CD4-positive, alpha-beta T cell treated with Interleukin-4 for 1 hour (primary cell): ENCODE results near the gene DLEC1.
A peak's percentile ranks its signal among the peaks of the same experiment; 100 is the strongest.
"Not testable (repeated sequence)": the region's sequence is repeated elsewhere in the genome, so short reads cannot be mapped to it uniquely, and the experiment has no call there.

Source experiments
- DNase-seq, 2 donors: peaks; one replicate each; pipeline ENCODE4 v3.0.0-alpha.2; 2020 to 2022

The DLEC1 gene

GRCh38 chr3:38020342-38020726 lies 18.7 kb upstream of the DLEC1 start:
- DNase-seq, result no peak

- DNase-seq, result no peak
Observed at GRCh38 chr3:38021196-38021595, 17.8 kb upstream of the DLEC1 start.

GRCh38 chr3:38022301-38022700 lies 16.7 kb upstream of the DLEC1 start:
- no peak for DNase-seq

GRCh38 chr3:38022896-38023709 lies 15.9 kb upstream of the DLEC1 start:
- DNase-seq, result no peak

GRCh38 chr3:38026856-38027255 lies 12.2 kb upstream of the DLEC1 start:
- no peak for DNase-seq

GRCh38 chr3:38027466-38028465 lies 11.2 kb upstream of the DLEC1 start:
- no peak for DNase-seq

- no peak for DNase-seq
Observed at GRCh38 chr3:38028621-38029361, 10.2 kb upstream of the DLEC1 start.

GRCh38 chr3:38029400-38030125 lies 9.4 kb upstream of the DLEC1 start, which contains the start of gene PLCD1:
Gene PLCD1 (minus strand): TSS chr3:38029642. CDS start chr3:38029539, 103 bp downstream.
- DNase-seq, result peak; percentile 39 to 64

GRCh38 chr3:38030126-38031021 lies 8.6 kb upstream of the DLEC1 start:
- DNase-seq, result no peak

- DNase-seq, result peak; percentile 36 to 40
Observed at GRCh38 chr3:38031022-38031994, 7.7 kb upstream of the DLEC1 start.

GRCh38 chr3:38032328-38032865 lies 6.6 kb upstream of the DLEC1 start:
- DNase-seq, result no peak

- not testable (repeated sequence) for DNase-seq
Observed at GRCh38 chr3:38033586-38033985, 5.4 kb upstream of the DLEC1 start.

GRCh38 chr3:38034335-38034734 lies 4.7 kb upstream of the DLEC1 start:
- DNase-seq, result not testable (repeated sequence)

- DNase-seq, result no peak
Observed at GRCh38 chr3:38036286-38036685, 2.7 kb upstream of the DLEC1 start.

GRCh38 chr3:38036906-38037305 lies 2.1 kb upstream of the DLEC1 start:
- no peak for DNase-seq

GRCh38 chr3:38038447-38038911 lies 529 bp upstream of the DLEC1 start:
- DNase-seq, result peak; percentile 46 to 85

GRCh38 chr3:38039899-38040261 lies 872 bp downstream of the DLEC1 start:
- DNase-seq, result peak; percentile 71 to 75

- DNase-seq, result no peak
Observed at GRCh38 chr3:38040401-38040800, 1.4 kb downstream of the DLEC1 start.

- DNase-seq, result no peak
Observed at GRCh38 chr3:38043486-38043885, 4.5 kb downstream of the DLEC1 start.
